PC-9 (cell line): ENCODE measurements around the gene IFT81. TPM values are rescaled to one million over a fixed set of nuclear protein-coding genes. Genes with fewer than 3 reads are reported as not detected.

Experiments used
- BruUV-seq: library from RNA; stranded (reverse); fragments of 400-500 nt; replicated peaks from 2 replicates; lab custom pipeline; 2021; lab: Mats Ljungman, UMichigan
- CTCF ChIA-PET: fragments of 300-600 bp; sonication (Branson Sonifier 250); formaldehyde crosslinking; loops from one replicate; lab custom pipeline; 2022; ENCODE audit warnings: antibody characterized with exemption; lab: Charles Lee
- POLR2A ChIA-PET: fragments of 300-600 bp; sonication (Branson Sonifier 250); formaldehyde crosslinking; loops from one replicate; lab custom pipeline; 2022; ENCODE audit warnings: antibody characterized with exemption; ENCODE audit not compliant: unreplicated experiment; lab: Charles Lee
- DNase-seq, 2 experiments: peaks; one replicate each; pipeline versions ENCODE4 v3.0.0 to v3.0.0-alpha.2; 2015 to 2022; ENCODE audit warnings: mixed read lengths in 1 of 2
- H2AFZ ChIP-seq: fragments of 200-600 bp; sonication (generic); 2 replicates; pipeline ENCODE4 v1.8.1; 2017; ENCODE audit warnings: antibody characterized with exemption
- H3F3A ChIP-seq: fragments of 200-600 bp; sonication (generic); 2 replicates; pipeline ENCODE4 v1.8.1; 2017; ENCODE audit warnings: antibody characterized with exemption, mild to moderate bottlenecking, low read depth; ENCODE audit not compliant: insufficient read depth
- H3K27ac ChIP-seq: fragments of 200-600 bp; sonication (generic); 2 replicates; pipeline ENCODE4 v1.6.1; 2016; ENCODE audit warnings: mixed run types
- H3K27me3 ChIP-seq: fragments of 200-600 bp; sonication (generic); 2 replicates; pipeline ENCODE4 v1.6.1; 2016; ENCODE audit warnings: low read depth, mixed run types; ENCODE audit not compliant: insufficient read depth
- H3K36me3 ChIP-seq: fragments of 200-600 bp; sonication (generic); 2 replicates; pipeline ENCODE4 v1.6.1; 2016; ENCODE audit warnings: low read depth, mixed run types
- H3K4me1 ChIP-seq: fragments of 200-600 bp; sonication (generic); replicated peaks from 2 replicates; pipeline ENCODE4 v1.6.1; 2016; ENCODE audit warnings: mixed run types; ENCODE audit not compliant: insufficient read depth
- H3K4me2 ChIP-seq: fragments of 200-600 bp; sonication (generic); 2 replicates; pipeline ENCODE4 v1.6.1; 2017; ENCODE audit warnings: mixed run types
- H3K4me3 ChIP-seq: fragments of 200-600 bp; sonication (generic); 2 replicates; pipeline ENCODE4 v1.6.1; 2016; ENCODE audit warnings: mixed run types
- H3K79me2 ChIP-seq: fragments of 200-600 bp; sonication (generic); 2 replicates; pipeline ENCODE4 v1.6.1; 2017; ENCODE audit warnings: low read depth, mixed run types
- H3K9me2 ChIP-seq: fragments of 200-600 bp; sonication (generic); 2 replicates; pipeline ENCODE4 v1.8.1; 2017; ENCODE audit warnings: mild to moderate bottlenecking; ENCODE audit not compliant: insufficient read depth
- H3K9me3 ChIP-seq: fragments of 200-600 bp; sonication (generic); 2 replicates; pipeline ENCODE4 v1.8.1; 2016; ENCODE audit warnings: low read depth; ENCODE audit not compliant: insufficient read depth
- H4K20me1 ChIP-seq: fragments of 200-600 bp; sonication (generic); 2 replicates; pipeline ENCODE4 v1.8.1; 2017; ENCODE audit not compliant: insufficient read depth
- CTCF ChIP-seq: fragments of 200-600 bp; sonication (generic); conservative IDR thresholded peaks from 2 replicates; pipeline ENCODE4 v1.6.1; 2017; ENCODE audit warnings: mixed run types, antibody characterized with exemption, mild to moderate bottlenecking, moderate library complexity
- EZH2 ChIP-seq: fragments of 200-600 bp; sonication (generic); IDR thresholded peaks from 2 replicates; pipeline ENCODE4 v1.8.0; 2017; ENCODE audit warnings: antibody characterized with exemption, low read depth
- intact Hi-C: fragments of 100-400 bp; cut with micrococcal nuclease; formaldehyde crosslinking; loops from one replicate; pipeline ENCODE4 v1.10.0; 2022; ENCODE audit not compliant: unreplicated experiment
- total RNA-seq: library from RNA; stranded (reverse); gene quantifications from 2 replicates; pipeline ENCODE4 v1.2.3, GENCODE V29; 2021

The IFT81 gene
- total RNA-seq, 1 experiment from 2014 or later = 19.3 TPM

GRCh38 chr12:110088936-110089335 lies 35.2 kb upstream of the IFT81 start:
- H4K20me1 ChIP-seq = no peaks in the 10 kb centered on the region
- intact Hi-C loops = no loop called here
- no peaks in the 10 kb centered on the region for H3K79me2 ChIP-seq
- DNase-seq = no peak
- no peak overlapping the region for H2AFZ ChIP-seq
- H3K4me2 ChIP-seq = no peak overlapping the region
- H3K36me3 ChIP-seq = no peaks in the 10 kb centered on the region
- no peaks in the 10 kb centered on the region for H3F3A ChIP-seq
- CTCF ChIA-PET = interaction anchor here (0.6 kb wide), 1 partner anchor 424 kb away, joined by 5 read pairs; no protein-coding TSS in a partner anchor
- no peaks in the 10 kb centered on the region for H3K4me1 ChIP-seq
- H3K27me3 ChIP-seq = no peaks in the 10 kb centered on the region; the same call in 1 of the 2 replicates
- BruUV-seq = no TSS peak
- H3K9me2 ChIP-seq = no peaks in the 10 kb centered on the region
- no peak overlapping the region for H3K27ac ChIP-seq
- TF ChIP-seq CTCF (no peak), EZH2 (no peak)
- no peaks in the 10 kb centered on the region for H3K9me3 ChIP-seq
- POLR2A ChIA-PET = interaction anchor here (0.6 kb wide), 1 partner anchor 353 kb away, joined by 6 read pairs; no protein-coding TSS in a partner anchor
- H3K4me3 ChIP-seq = no peak overlapping the region

GRCh38 chr12:110090266-110091135 lies 33.7 kb upstream of the IFT81 start:
- Histone ChIP-seq H3K4me2 (no peak overlapping the region), H2AFZ (no peak overlapping the region), H4K20me1 (no peaks in the 10 kb centered on the region), H3K79me2 (no peaks in the 10 kb centered on the region), H3F3A (no peaks in the 10 kb centered on the region), H3K9me3 (no peaks in the 10 kb centered on the region), H3K27ac (no peak overlapping the region), H3K27me3 (no peaks in the 10 kb centered on the region; the same call in 1 of the 2 replicates), H3K36me3 (no peaks in the 10 kb centered on the region), H3K9me2 (no peaks in the 10 kb centered on the region), H3K4me3 (no peak overlapping the region), H3K4me1 (no peaks in the 10 kb centered on the region)
- ChIA-PET POLR2A (interaction anchor here (0.5 kb wide), 1 partner anchor 11 kb away, joined by 11 read pairs; no protein-coding TSS in a partner anchor), CTCF (interaction anchor here (0.5 kb wide), 1 partner anchor 302 kb away, joined by 7 read pairs; no protein-coding TSS in a partner anchor)
- no peak for TF ChIP-seq CTCF
- intact Hi-C loops = no loop called here
- no TSS peak for BruUV-seq
- DNase-seq = no peak

GRCh38 chr12:110091136-110091711 lies 32.9 kb upstream of the IFT81 start:
- POLR2A ChIA-PET = interaction anchor here (0.7 kb wide), 1 partner anchor 352 kb away, joined by 4 read pairs; no protein-coding TSS in a partner anchor
- CTCF ChIA-PET = no interaction called here
- Histone ChIP-seq H3K27ac (no peak overlapping the region), H3F3A (no peaks in the 10 kb centered on the region), H3K4me2 (no peak overlapping the region), H3K9me2 (no peaks in the 10 kb centered on the region), H3K36me3 (no peaks in the 10 kb centered on the region), H4K20me1 (no peaks in the 10 kb centered on the region), H3K4me3 (no peak overlapping the region), H3K79me2 (no peaks in the 10 kb centered on the region), H2AFZ (no peak overlapping the region), H3K4me1 (no peaks in the 10 kb centered on the region), H3K27me3 (no peaks in the 10 kb centered on the region; the same call in 1 of the 2 replicates), H3K9me3 (no peaks in the 10 kb centered on the region)
- TF ChIP-seq CTCF (no peak), EZH2 (no peak)
- DNase-seq = no peak
- BruUV-seq = no TSS peak
- intact Hi-C loops = no loop called here
